NB4 (cell line): ENCODE data around the gene AGFG2.

Experiments
- MYC ChIP-seq: IDR thresholded peaks from 2 replicates; pipeline ENCODE4 v1.6.1; 2011; ENCODE audit warnings: low read depth, low read length
- POLR2A ChIP-seq: IDR thresholded peaks from 2 replicates; pipeline ENCODE4 v1.6.1; 2011; ENCODE audit warnings: mild to moderate bottlenecking; ENCODE audit not compliant: insufficient read length; ENCODE audit errors: extremely low read depth
- TF ChIP-seq, protein P1 (sequence below): IDR thresholded peaks from one replicate; pipeline ENCODE4 v1.5.1; 2012; ENCODE audit warnings: low read depth, low read length
- TF ChIP-seq, protein P2 (sequence below): IDR thresholded peaks from 2 replicates; pipeline ENCODE4 v1.6.1; 2011; ENCODE audit warnings: low read depth, low read length

DNA sequence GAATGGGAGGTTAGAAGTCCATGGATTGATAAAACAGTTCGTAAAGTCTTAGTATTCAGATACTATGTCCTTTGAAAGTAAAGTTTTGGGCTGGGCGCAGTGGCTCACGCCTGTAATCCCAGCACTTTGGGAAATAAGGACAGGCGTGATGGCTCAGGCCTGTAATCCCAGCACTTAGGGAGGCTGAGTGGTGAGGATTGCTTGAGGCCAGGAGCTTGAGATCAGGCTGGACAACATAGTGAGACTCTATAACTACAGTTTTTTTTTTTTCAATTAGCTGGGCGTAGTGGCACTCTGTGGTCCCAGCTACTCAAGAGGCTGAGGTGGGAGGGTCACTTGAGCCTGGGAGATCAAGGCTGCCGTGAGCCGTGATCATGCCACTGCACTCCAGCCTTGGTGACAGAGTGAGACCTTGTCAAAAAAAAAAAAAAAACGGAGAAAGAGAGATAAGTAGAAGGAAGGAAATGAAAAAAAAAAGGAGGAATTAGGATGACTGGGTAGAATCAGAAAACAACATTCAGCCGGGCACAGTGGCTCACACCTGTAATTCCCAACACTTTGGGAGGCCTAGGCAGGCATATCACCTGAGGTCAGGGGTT, 25.7 kb upstream of the AGFG2 start:
- TF ChIP-seq, protein P1, sequence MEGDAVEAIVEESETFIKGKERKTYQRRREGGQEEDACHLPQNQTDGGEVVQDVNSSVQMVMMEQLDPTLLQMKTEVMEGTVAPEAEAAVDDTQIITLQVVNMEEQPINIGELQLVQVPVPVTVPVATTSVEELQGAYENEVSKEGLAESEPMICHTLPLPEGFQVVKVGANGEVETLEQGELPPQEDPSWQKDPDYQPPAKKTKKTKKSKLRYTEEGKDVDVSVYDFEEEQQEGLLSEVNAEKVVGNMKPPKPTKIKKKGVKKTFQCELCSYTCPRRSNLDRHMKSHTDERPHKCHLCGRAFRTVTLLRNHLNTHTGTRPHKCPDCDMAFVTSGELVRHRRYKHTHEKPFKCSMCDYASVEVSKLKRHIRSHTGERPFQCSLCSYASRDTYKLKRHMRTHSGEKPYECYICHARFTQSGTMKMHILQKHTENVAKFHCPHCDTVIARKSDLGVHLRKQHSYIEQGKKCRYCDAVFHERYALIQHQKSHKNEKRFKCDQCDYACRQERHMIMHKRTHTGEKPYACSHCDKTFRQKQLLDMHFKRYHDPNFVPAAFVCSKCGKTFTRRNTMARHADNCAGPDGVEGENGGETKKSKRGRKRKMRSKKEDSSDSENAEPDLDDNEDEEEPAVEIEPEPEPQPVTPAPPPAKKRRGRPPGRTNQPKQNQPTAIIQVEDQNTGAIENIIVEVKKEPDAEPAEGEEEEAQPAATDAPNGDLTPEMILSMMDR: no peak
- TF ChIP-seq, protein P2, sequence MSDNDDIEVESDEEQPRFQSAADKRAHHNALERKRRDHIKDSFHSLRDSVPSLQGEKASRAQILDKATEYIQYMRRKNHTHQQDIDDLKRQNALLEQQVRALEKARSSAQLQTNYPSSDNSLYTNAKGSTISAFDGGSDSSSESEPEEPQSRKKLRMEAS: no peak
- TF ChIP-seq POLR2A (no peak), MYC (no peak)
